ENCODE measurements around the gene NGFR.

Gene NGFR

DNA sequence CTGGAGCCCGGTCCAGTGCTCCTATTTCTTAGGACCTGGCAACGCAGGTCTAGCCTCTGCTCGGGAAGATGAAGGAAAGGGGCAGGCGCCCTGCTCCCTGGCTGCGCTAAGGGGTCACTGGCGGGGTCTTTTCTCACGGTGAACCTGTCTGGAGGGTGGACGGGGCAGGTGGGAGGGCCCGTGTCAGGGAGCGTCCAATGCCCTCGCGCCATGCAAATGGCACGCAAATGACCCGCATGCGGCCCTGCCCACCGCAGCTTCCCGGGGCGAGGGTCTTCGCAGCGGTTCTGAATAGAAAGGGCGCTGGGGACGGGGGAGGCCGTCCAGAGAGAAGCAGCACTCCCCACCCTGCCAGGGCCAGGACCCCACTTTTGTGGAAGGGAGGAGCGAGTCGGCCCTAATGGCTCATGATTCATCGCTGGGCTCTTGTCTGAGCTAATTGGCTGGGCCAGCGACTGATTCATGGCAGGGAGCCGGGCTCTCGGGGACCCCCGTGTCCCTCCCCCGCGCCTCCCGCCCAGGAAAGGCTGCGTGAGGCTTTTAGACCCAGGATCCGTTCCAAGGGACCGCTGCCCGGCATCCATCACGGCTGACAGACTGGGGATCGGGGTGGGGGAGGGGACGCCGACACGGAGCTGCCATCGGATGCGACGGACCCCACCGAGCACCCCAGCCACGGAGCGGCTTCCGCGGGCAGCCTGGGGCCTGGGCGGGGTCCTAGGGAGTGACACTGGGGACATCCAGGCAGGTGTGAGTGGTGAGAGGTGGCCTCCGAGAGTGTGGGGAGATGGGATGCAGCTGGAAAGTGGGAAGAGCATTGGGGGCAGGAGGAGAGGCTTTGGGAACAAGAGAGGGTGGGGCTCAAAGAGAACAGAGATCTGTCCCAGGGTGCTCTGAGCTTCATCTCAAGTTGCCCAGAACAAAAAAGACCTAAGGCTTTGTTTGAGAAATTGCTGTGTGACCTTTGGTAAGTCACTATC, 25.0 kb upstream of the NGFR start:
- DNase-seq, result no peak

GRCh38 chr17:49471089-49471683, 23.9 kb upstream of the NGFR start:
- DNase-seq, result no peak

GRCh38 chr17:49471769-49472168, 23.3 kb upstream of the NGFR start:
- DNase-seq, result no peak

DNA sequence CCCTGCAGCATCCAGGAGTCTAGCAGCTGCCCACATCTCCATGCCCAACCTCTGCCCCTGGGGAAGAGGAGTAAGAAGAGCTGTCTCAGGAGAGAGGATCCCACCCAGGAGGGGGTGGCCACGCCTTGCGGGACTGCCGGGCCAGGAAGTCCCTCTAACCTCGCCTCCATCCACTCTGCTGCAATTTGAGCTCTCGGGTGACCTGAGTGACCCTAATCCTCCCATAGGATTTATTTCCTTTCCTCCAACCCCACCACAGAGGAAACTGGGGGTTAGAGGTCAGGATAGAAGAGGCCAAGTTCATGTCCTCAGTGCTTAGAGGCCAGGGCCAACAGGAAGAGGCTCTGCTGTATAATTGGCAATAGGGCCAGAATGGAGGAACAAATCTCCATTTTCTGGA, 22.6 kb upstream of the NGFR start:
- DNase-seq, result no peak

DNA sequence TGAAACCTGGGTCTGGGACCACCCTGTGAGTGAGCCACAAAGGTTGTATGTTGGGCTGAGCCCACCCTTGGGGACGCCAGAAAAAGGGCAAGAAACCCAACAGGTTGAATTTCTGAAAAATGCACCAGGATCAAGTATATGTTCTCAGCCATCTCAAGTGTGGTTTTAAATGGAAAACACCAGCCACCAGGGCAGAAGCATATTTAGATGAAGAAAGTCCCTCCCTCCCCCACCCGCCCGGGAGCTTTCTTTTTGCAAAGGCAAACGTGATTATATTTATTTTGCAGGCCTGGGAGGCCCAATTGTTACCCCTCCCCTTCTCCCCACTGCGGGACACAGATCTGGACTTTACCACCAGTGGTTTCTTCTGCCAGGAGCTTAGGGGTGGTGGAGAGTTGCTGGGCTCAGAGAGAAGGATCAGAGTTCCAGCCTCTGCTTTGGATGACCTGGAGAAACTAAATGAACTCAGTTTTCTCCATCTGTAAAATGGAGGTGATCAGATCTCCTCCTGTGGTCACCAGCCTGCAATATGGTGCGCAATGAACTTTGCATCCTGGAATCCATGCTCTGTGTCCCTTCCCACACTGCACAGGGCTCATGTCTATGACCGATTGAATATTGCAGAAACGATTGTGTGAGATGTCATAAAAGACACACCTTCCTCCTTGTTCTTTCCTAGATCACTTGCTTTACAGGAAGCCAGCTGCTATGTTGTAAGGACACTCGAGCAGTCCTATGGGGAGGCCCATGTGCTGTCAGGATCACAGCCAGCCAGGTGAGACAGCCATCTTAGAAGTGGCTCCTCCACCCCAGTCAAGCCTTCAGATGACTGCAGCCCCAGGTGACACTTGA, 21.0 kb upstream of the NGFR start:
- DNase-seq, result no peak

DNA sequence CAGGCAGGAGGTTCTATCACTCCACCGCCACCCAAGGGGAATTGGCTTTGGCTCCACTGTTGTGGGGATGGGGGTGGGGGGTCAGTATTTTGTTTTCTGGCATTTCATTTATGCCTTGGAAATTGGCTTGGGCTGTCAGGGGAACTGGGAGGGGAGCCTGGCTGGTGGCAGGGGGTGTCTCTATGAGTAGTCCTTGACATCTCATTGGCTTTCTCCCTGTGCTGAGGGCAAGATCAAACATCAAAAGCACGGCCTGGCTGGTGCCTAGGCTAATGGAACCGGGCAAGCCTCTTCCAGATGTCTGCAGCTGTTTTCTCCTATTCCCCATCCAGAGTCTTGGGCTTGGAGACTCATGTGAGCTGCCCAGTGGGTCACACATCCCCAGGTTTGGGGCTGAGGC, 17.4 kb upstream of the NGFR start:
- DNase-seq, result no peak

GRCh38 chr17:49480836-49481615, 14.1 kb upstream of the NGFR start:
- no peak for DNase-seq

DNA sequence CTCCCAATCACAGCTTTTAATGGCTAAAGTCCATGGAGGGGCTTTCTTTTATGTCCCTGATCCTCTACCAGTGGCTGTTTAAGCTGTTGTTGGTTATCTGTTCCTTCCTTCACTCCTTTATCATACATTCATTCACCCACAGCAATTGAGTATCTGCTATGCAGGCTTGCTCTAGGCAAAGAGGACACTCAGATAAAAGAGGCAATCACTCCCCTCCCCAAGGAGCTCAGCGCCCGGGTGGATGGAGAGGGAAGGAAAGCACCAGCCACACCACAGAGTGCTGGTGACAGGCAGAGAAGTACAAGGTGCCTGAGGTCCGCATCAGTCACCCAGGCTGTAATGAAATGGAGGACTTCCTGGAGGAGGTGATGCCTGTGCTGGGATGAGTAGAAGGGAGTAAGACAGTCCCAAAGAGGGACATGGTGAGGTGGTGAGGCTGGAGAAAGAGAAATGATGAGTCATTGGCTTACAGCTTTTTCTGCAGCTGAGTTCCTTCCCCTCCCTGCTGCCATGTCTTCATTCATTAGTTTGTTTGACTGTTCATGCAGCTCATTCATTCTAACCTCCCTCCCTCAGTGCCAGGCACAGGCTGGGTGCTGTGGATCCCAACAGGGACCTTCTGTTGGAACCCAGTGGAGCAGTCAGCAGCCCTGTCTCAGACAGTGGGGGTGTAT, 12.8 kb upstream of the NGFR start:
- no peak for DNase-seq

DNA sequence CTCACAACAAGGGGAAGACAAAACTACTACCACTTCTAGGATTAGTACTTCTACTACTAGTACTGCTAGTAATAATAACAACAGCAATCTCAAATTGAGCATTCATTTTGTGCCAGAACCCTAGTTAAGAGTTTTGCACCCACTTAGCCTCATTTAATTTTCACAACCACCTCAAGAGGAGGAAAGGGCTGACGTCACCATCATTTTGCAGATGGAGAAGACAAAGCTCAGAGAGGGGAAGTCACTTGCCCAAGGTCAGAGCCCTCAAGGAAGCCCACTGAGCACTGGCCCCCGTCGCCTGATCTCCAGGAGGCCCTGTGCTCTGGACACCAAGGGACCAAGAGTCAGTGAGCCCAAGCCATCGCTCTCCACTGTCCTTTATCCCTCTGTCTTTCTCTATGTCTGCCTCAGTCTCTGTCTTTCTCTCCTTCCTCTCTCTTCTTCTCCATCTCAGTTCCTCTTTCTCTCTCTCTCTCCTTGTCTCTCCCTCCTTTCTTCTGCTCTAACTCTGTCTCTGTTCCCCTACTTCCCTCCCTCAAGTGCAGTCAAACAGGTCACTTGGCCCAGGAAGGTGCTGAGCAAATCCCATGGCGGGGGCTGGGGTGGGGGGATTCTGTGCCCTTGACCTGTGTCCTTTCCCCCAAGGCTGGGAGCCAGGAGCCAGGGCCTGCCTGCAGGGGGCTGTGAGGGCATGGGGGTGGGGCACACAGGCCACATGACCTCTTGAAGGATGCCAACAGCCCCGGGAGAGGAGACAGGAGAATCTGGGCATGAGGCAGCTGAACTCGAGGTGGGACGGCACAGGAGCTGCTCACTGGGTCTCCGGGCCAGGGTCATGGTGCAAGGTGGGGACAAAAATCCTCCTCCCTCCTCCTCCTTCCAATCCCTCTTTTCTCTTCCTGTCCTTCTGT, 11.2 kb upstream of the NGFR start:
- DNase-seq, result no peak

DNA sequence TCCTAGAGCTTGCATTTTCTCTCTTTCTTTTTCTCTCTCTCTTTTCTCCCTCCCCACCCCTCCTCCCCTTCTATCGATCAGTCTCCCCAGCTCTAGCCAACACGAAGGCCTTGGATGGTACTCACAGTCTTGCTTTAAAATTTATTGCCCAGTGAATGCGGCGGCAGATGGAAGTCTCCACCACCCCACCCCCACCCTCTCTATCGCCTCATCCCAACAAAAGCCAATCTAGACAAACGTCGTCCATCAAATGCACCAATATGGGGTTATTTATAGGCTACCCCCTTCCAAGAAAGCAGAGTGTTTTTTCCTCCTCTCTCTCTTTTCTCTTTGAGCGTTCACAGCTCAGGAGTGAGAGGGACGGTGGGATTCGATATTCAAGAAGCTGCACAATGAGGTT, 10.5 kb upstream of the NGFR start:
- no peak for DNase-seq

- DNase-seq, result no peak
Observed at GRCh38 chr17:49486012-49486641, 9.0 kb upstream of the NGFR start.

- DNase-seq, result no peak
Observed at GRCh38 chr17:49487183-49487582, 7.9 kb upstream of the NGFR start.

DNA sequence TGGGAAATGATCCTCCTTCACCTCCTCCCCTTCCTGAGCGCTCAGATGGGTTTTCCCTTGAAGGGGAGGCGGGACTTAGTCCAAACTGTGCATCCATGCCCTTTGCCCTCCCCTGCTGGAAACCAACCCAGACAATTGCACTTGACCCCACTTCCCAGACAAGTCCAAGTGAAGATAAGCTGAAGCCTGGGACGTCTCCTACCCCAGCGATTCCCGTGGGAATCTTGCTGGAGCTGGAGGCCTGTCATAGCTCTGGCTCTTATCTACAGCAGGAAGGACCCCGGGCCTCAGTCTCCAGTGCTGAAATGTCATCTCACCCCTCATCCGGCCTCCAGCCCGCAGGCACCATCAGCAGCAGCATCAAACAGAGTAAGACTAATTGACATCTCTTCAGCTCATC, 6.5 kb upstream of the NGFR start:
- no peak for DNase-seq

GRCh38 chr17:49489348-49489747, 5.7 kb upstream of the NGFR start:
- DNase-seq, result no peak

DNA sequence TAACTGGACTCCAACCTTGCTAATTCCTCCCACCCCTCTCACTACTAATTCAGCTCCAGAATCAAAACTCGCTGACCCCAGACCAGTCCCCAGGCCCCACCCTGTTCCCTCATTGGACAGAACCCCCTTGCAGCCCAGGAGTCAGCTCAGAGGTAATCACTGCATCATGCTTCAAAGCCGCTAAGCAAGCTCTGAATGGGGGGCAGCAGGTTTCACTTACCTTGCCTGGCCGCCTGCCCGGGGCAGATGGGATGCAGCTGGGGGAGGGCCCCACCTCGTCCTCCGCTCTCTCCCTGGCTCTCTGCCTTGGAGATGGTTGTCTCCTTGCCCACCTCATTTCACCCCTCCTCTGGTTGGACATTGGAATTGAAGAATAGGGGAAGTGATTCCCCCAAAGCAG, 4.8 kb upstream of the NGFR start:
- DNase-seq, result no peak

- DNase-seq, result no peak
Observed at GRCh38 chr17:49491192-49491769, 3.8 kb upstream of the NGFR start.

DNA sequence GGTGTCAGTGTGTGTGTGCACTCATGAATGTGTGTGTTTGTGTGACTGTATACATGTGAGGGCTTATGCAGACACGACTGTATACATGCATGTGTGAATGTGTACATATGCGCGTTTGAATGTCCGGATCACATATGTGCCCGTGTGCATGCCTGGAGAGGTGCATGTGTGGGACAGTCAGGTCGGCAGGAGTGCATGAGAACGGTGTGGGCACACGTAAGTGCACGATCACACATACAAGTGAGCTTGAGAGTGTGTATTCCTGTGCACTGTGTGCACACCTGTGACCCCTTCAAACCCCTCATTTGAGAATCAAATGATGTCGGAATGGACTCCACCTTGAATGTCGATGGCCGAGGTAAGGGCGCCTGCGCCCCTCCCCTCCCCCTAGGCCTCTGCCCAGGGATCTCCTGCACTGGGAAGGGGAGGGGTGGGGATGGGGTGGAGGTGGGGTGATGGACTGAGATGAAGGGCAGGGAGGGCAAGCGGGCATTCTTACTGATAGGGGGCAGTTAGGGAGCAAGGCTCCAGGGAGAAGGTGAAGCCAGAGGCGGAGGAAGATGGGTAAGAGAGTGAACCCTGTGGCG, 601 bp upstream of the NGFR start:
- no peak for DNase-seq

- DNase-seq, result no peak
Observed at GRCh38 chr17:49495842-49496182, 719 bp downstream of the NGFR start.

DNA sequence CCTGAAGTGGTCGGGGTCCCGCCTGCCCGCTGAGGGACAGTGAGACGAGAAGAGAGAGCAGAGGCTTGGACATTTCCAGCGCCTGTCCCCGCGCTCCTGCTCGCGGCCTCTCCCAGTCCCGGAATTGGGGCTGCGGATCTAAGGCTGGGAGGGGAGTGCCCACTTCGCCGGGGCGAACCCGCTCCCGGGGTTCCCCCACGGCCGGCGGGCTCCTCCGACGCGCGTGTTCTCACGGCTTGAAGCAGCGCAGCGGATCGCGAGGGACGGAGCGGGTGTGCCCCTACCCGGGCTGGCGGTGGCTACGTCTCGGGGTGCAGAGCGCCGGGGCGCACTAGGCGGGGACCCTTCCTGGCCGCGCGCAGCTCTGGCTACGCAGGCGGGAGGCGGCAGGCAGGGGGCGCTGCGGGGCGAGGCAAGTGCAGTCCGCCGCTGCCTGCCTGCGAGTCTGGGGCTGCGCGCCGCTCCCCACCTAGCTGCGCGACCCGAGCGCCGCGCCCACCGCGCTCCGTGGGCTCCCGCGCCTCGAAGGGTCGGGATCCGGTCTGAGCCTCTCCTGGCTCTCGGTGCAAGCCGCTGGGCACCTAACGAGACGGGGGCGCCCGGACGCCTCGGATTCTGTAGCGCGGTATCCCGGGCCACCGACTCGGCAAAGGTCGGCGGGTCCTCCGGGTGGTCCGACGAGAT, 1.2 kb downstream of the NGFR start:
- peak; percentile 46 for DNase-seq

GRCh38 chr17:49496867-49497147, 1.7 kb downstream of the NGFR start:
- DNase-seq, result no peak
